ENCODE measurements around the gene PRSS37.

DNA sequence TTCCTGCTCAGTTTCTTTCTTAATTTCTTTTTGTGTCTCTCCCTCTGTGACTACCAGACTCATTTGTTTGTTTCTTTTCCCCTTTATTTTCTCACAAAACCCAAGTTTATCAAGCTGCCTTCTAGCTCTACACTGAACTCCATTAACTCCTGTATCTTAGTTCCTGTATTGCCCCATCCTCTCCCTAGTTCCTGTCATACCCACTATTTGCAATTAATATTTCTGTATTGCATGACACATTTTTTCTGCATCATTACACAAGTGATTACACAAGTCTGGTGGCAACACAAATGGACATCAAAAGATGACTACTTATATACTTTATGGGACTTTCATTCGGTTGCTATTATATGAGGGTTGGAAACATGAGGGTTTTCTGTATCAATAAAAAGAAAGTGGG is 48.0 kb upstream of the PRSS37 start:
- no peak for TF ChIP-seq CTCF (IDR thresholded peaks at IDR 0.05)
- TF ChIP-seq POLR2A (IDR thresholded peaks at IDR 0.05): no peak

Data from adrenal gland (tissue), 5 donors.